ENCODE results near the gene TADA2B. TPM values are rescaled to one million over a fixed set of nuclear protein-coding genes. Genes with fewer than 3 reads are reported as not detected.

The TADA2B gene
- polyA plus RNA-seq, 10 donors, result 16.5 to 23.9 (median 20.4) TPM

DNA sequence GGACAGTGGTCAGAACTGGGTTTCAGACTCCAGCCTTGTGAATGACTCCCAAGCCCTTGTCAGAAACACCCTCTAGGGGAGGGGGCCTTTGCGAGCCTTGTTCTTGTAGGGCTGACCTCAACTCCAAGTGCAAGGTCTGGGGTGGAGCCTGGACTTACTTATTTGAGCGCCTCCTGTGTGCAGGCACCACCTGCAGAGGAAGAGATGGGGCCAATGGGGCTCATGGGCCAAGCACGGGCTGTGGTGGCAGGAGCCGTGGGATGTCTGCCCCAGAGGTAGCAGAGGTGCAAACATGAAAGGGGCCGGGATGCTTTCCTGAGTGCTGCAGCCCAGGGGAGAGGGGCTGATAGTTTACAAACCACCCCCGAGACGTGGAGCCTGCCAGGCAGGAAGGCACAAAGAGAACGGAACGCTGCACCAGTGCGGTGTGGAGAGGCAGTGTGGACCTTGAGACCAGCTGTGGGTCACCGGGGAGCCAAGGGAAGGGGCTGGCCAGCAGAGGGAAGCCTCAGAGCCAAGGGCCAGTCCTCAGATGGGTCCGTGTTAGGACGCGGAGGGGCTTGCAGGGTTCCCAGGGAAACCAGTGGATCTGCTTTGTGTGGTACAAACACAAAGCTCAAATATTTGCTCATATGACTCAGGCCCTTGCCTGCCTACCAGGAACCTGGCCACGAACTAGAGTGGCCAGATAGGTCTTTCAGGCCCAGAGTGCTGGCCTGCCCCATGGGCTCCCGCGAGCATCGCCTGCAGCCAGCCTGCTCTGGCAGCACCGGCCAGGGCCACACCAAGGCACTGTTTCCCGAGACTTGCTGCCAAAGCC lies 8.7 kb upstream of the TADA2B start:
- no peak for DNase-seq

DNA sequence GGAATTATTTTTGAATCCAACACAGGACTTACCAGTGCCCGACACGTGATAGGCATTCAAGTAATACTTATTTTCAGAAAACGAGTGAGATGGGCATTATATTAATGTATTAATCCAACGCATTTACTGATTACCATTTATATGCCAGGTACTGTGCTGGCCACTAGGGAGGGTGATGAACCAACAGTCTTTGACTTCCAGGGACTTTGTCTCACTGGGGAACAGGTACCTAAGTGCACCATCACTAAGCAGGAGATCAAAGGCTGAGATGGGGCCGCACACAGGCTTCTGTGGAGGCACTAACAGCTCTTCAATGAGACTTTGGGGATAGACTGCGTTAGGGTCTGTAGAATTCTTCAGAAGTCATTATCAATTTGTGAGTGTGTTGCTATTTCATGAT lies 5.7 kb upstream of the TADA2B start:
- no peak for DNase-seq

DNA sequence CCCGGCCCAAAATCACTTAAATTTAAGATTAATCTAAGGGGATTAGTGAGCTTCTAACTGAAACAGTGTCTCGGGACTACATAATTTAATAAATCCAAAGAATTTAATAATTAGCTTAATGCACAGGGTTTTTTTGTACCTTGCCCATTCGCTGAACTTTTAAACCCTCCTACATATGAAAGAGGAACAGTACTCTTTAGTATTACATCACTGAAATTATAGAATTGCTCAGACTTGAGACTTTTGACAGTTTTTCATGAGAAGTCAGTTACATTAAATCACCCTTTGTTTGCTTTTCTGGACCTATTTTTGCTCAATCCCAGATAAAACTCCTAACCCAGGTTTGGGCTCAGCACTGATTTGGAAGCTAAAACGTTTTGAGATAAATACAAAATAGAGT lies 2.4 kb upstream of the TADA2B start:
- no peak for DNase-seq

DNA sequence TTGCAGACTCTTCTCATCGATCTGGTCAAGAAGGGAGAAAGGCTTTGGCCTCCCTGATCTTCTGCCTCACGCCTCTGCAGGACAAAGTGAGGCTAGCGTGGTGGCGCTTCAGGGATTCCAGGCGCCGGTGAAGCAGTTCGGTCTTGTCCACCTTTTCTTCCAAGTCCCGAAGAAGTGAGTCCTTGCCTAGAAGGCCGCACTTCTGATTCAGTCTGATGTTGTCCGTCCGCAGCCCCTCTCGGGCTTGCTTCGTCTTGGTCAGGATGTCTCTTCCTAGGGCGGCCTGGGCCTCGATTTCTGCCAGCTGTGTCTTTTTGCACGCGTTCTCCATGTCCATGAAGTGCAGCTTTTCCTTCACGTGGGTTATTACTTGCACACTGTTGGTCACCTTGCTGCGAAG lies 1.9 kb upstream of the TADA2B start:
- no peak for DNase-seq

DNA sequence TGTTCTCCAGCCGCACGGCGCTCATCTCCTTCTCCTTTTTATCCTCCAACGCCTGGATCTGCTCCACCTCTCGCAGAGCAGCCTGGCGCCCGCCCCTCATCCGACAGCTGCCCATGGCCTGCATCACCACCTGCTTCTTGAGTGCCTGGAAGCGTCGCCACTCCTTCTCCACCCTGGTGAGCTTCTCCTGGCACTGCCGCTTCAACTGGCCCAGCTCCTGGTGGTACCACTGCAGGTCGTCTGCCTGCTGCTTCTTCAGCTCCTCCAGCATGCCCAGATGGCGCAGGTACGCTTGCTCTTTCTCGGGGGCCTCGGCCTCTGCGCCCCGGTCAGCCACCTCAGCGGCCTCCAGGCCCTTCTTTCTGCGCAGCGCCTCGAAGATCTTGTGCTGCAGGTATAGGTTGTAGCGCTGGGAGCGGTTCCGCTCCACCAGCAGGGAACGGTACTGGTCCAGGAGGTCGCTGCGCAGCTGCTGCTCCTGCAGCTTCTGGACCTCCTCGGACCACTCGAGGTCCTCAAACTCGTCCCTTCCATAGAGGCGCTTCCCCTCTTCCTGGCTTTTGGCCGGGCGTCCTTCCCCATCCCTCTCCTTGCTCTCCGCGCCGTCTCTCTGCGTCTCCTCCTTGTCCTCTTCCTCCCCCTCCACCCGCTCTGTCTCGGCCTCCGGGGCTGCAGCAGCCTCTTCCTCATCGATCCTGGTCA lies 1.2 kb upstream of the TADA2B start:
- DNase-seq, result peak in 1 of 3 donors; percentile 30

DNA sequence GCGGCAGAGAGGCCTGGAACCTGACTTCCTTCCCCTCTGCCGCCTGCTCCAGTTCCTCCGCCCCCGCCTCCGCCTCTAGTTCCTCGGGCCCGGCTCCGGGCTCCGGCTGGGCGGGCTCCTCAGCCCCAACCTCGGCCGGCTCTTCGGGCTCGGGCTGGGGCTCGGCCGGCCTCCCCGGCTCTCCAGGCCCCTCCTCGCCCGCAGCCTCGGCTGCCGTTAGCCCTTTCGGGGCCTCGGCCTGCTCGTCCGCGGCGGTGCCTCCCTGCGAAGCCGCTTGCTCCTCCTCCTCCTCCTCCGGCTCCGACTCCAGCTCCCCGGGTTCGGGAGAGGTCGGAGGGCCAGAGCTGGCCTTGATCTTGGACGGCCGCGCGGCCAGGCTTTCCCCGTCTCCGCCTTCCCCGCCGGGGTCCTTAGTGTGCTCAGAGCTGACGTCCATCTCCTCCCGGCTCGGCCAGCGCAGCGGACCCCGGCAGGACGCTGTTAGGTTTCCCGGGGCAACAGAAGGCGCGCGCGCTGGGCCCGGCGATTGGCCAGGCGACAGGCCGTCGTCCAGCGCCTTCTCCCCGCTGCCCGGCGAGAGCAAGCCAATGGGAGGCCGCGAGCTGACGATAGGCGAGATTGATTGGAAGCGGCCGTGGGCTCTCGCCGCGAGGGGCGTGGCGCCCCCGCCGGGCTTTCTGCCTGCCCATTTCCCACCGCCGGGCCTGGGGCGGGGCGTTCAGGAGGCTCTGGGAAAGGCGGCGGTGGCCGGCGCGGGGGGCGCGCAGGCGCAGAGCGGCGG lies 479 bp upstream of the TADA2B start:
- DNase-seq, result peak; percentile 98 to 99 (median 98)

DNA sequence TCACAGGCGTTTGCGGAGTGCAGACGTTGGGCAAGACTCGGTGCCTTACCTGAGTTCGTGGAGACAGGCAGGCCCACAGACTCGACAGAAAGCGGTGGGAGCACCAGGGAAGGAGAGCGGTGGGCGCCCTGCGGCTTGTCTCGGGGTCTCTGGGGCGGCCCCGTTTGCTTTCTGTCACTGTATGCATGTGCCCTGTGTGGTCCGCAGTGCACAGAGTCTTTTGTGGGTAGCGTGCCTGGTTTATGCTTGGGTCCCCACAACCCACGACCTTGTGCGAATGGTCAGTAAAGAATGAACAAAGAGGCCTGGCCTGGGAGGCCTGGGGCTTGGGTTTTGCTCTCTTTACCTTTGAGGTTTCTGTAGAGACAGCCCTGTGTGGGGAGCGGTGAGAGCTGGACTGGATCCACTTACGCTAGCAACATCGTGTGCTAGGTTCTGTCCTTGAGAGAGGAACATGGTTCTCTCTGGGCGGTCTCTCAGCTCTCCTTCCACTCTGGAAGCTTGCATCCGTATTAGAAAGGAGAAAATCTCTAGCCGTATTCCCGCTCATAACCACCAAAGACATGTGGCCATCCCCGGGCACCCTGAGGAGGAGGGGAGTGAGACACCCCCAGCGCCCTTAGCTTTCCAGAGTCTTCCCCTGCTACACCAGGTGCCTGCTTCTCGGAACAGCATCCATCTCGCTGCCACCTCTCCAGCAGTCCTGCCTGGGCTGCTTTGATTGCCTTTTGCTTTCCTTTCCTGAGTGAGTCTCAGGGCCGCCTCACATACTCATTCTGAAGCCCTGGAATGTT lies 1.2 kb downstream of the TADA2B start:
- peak in 1 of 3 donors; percentile 43 for DNase-seq

DNA sequence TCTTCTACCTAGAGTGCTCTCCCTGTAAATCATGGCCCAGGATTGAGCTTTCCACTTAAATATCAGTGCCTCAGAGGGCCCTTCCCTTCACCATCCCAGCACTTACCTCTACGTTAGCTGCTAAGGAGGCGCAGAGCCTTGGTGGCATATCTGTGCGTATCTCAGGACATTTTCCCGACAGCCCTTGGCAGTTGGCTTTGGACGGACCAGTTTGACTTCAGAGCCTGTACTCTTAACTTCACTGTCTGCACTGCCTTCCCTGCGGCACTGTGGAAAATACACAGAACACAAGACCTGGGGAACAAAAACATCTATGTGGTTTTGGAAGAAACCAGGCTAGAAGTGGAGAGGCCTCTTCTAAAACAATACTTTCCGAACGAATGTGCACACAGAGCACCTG lies 2.4 kb downstream of the TADA2B start:
- DNase-seq, result no peak

DNA sequence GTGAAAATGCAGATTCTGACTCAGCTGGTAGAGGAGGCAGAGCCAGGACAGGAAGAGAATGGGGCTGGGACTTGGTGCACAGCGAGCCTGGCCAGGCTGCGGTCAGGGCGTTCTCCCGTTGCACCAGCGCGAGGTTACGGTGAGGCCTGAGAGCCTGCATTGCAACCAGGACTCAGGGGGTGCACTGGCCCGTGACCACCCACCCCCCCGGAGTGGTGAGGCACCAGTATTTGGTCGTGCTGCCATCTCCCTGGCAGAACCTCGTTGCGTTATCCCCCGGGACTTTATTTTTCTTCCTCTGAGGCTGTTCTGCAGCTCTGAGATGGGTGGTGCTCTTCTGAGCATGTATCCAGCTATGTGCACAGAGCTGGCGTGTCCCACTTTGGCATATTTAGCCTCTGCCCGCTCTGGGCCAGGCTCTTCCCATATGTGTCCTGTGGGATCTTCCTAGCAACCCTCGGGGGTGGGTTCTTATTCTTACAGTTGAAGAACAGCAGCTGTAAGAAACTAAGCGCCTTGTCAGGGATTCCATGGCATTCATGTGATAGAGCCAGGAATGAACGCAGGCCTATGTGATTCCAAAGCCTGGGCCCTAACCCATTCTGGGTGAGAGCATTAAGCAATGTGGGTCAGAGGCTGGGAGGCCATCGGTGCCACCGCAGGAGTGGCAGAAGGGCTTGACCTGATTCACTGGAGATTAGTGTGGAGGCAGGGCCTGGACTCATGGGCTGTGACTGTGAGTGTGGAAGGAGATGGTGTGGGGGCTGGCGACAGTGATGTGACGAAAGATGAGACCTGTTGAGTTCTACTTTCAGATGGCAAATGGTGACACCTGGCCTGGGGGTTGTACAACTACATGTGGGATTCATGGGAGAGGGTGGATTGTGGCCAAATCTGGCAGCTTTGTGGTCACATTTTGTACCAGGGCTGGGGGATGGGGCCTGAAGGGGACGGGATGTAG lies 3.1 kb downstream of the TADA2B start:
- no peak for DNase-seq

DNA sequence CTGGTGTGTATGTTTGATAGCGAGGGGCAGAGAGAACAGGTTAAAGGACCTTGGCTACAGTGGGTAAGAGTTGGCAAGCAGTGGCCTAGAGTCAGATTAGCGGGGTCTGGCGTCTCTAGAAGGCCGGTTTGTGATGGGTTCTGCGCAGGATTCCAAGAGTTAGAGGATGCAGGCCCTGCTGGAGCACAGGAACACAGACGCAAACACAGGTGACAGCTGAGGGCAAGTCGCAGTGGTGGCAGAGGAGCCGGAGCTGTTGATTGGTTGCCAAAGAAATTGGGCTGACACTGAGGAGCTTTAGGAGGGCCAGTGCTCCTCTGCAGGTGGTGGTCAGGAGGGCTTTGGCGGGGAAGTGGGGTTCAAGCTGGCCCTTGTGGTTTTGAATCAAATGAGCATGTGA lies 3.8 kb downstream of the TADA2B start:
- DNase-seq, result no peak

DNA sequence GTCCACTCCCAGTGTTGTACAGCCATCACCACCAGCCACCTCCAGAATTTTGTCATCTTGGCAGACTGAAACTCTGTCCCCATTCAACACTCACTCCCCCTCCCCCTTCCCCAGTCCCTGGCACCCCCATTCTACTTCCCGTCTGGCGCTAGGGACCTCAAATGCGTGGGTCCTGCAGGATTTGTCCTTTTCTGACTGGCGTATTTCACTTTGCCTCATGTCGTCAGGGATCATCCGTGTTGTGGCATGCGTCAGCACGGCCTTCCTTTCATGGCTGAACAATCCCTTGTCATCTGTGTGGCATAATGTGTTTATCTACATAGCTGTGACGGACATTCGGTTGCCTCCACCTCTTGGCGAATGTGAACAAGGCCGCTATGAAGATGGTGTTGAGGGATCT lies 5.5 kb downstream of the TADA2B start:
- DNase-seq, result no peak

DNA sequence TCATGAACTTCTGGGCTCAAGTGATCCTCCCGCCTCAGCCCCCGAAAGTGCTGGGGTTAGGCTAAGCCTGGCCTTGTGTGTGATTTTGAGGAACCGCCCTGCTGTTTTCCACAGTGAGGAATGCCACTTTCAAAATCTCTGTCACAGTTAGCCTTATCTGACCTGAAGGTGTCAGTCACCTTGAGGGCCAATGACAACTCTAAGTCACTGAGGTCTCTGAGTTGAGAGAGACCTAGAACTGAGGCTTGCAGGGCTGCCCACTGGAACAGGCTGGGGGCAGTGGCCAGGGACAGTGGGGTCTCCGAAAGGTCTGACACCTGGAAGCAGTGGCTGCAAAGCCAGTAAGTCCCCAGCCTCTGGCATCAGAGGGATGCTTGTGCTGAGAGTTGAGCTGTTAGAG lies 6.1 kb downstream of the TADA2B start:
- no peak for DNase-seq

DNA sequence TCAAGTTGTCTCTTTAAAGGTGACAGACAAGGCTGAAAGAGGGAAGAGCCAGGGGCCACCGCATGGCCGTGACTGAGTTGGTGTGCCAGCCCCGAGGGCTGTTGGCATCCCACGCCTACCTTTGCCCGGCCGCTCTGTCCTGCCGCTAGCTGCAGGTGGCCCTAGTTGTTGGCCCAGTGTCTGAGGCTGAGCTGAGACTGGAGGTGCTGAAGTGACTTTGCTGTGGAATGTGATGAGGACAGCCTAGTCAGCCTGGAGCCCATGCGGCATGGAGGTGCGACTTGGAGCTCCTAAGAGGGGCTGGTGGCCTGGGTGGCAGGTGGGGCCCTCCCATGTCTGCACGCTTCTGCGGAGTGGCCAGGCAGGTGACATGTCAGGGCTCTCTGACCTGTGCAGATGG lies 6.6 kb downstream of the TADA2B start:
- no peak for DNase-seq

DNA sequence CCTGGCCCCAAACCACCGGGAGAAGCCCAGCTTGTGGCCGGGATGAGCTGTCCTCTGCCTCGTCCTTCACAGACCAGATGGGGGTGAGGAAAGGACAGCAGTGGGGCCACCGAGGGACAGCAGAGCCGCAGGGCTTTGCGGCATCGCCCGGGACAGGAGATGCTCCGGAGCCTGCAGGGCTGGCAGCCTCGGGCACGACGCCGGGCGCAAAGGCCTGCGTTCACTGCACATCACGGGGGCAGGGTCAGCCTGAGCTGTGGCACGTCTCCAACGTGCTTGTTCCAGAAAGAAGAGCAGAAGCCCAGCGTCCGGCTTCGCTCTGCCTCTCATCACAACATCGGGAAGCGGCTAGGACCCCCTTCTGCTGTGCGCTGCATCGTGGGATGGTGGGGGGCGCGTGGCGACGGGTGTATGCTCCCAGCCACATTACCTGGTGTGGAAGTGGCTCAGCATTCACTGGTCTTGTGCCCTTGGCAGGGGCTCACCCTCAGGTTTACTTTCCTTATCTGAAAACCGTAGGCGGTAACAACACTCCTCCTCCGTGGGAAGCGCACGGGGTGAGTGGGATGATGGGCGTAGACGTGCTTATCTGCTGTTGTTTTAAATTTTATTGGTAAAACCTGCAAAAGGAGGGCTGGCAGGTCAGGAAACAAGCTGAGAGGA lies 7.4 kb downstream of the TADA2B start:
- DNase-seq, result no peak

DNA sequence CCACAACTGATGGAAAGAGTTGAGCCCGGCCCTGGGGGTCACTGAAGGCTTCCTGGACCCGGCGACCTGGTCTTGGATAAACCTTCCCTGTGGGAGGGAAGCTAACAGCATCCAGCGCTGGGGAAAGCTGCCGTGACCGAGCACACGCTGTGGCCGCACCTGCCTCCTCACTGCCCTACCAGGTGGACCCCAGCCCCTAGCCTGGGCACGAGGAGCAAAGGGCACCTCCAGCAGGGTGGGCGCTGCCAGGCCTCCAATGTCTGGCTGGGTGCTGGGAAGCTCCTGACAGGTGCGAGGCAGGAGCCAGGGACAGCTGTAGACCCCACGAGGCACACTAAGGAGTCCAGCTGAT lies 7.9 kb downstream of the TADA2B start:
- DNase-seq, result no peak

DNA sequence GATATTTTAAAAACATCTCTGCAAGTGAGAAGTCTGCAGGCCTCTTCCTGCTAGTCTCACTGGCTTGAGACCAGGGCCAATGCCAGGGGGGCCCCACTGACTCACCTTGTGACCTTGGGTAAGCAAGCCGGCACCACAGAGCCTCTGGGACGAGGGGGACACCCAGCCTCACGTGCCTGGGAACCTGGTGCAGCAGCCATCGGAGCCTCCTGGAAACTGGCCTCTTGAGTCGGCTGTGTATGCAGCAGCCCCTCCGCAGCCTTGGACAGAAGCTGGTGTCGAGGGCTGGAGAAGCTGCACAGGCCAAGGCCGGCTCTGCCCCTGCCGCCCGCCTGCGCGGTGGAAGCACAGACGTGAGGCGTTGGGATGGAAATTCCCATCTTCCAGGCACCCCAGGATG lies 8.7 kb downstream of the TADA2B start:
- no peak for DNase-seq

DNA sequence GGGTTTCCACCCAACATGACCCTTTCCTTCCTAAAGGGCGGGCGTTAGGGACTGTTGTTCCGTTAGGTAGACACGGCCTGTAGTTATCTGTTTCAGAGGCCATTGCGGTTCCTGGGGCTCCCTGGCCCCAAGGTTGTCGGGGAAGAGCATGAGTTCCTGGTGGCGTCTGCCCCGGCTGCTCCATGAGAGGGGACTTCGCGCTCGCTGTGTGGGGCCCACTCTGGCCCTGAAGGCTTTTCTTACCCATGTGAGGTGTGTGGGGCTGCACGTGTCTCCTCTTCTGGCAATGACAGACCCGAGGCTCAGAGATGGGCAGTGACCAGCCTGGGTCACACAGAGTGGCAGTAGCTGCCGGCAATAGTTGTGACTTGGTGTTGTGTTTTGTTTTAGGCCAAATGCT lies 9.1 kb downstream of the TADA2B start:
- no peak for DNase-seq

DNA sequence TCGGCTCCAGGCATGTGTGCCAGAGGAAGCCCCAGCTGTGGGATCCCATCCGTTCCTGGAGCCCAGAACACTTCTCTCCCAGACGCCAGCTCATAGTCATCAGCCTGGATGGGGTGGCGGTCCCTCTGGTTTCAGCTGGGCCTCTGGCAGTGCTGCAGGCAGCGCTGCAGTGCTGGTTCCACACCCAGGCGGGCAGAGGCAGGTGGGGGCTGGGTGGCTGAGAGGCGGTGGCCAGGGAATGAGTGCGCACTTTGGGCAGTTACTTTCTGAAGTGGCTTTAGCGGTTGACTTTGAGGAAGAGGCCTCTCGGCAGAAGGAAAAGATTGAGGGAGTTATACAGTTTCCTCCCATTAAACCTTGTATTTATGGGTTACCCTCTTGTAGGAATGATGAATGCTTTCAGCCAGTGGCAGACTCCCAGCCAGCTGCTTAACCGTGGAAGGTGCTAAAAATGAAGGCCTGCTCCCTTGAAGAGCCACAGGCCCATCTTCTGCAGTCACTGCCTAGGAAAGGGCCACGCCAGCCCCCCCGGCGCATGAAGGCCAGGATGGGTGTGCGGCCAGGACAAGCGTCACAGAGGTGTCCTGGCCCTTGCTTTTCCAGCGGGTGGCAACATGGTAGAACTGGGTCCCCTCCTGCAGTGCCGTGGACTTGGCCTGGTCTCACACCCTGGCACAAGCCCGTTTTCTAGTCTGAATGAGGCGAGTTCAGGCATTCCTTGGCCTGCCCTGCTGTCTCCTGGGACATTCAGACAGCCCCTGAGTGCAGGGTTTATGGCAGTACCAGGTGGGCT lies 9.9 kb downstream of the TADA2B start:
- DNase-seq, result peak in 1 of 3 donors; percentile 44

Measured in muscle of back (tissue), 11 donors.